GM12801 (cell line): Measurements from ENCODE around the gene KIRREL3.

Source experiments
- TF ChIP-seq, protein P1 (sequence below): IDR thresholded peaks from one replicate; pipeline ENCODE4 v1.5.1; 2011; ENCODE audit warnings: control low read depth; ENCODE audit not compliant: insufficient read length; ENCODE audit errors: extremely low read depth

The KIRREL3 gene

DNA sequence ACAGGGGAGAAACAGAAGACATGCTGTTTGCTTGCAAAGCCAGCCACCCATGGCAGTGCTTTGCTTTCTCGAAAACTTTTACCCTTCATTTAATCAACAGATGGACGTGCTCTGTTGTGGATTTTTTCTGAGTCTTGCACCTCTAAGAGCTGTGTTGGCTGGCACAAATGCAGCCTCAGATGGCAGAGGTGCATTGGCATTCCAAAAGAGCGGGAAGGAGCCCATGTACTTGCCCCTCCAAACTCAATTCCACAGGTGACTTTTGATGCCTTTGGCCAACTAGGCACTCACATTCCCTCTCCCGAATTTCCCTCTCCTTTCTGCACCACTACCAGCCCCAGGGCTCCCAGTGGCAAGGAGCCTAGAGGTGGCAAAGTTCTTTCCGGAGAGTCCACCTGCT is 1.2 kb downstream of the KIRREL3 start:
- TF ChIP-seq, protein P1, sequence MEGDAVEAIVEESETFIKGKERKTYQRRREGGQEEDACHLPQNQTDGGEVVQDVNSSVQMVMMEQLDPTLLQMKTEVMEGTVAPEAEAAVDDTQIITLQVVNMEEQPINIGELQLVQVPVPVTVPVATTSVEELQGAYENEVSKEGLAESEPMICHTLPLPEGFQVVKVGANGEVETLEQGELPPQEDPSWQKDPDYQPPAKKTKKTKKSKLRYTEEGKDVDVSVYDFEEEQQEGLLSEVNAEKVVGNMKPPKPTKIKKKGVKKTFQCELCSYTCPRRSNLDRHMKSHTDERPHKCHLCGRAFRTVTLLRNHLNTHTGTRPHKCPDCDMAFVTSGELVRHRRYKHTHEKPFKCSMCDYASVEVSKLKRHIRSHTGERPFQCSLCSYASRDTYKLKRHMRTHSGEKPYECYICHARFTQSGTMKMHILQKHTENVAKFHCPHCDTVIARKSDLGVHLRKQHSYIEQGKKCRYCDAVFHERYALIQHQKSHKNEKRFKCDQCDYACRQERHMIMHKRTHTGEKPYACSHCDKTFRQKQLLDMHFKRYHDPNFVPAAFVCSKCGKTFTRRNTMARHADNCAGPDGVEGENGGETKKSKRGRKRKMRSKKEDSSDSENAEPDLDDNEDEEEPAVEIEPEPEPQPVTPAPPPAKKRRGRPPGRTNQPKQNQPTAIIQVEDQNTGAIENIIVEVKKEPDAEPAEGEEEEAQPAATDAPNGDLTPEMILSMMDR: no peak

DNA sequence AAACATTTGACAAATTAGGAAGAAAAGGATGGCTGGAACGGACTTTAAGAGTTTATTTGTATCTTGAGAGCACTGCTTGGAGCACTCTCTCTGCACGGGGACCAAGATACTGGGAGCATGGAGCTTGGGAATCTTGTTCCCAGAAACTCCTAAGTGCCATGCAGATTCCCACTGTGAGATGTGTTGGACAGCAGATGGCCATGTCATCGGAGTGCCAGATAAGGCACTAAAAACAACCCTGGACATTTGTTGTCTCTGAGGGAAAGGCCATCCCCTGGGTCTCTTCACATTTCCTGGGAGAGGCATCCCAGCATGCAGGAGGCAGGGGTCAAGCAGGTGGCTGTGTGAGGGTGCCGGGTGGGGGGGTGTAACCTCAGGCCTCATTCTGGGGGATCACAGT is 2.9 kb downstream of the KIRREL3 start:
- TF ChIP-seq, protein P1: no peak

DNA sequence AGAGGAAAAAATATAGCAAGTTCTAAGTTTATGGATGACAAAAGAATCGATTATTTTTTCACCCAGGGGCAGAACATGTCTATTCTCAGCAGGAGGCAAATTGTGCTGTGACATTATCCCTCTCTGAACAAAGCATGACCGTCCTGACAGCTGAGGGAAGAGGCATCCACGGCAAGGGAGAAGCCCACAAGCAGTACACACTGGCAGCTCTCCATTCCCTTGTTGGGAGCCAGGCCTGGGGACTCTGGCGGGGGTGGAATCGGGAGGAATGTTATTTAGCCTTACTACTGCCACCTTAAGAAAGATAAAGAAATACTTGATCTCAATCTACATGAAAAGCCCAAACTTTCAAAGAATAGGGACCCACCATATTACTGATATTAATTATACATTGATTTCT is 3.4 kb downstream of the KIRREL3 start:
- TF ChIP-seq, protein P1: no peak

DNA sequence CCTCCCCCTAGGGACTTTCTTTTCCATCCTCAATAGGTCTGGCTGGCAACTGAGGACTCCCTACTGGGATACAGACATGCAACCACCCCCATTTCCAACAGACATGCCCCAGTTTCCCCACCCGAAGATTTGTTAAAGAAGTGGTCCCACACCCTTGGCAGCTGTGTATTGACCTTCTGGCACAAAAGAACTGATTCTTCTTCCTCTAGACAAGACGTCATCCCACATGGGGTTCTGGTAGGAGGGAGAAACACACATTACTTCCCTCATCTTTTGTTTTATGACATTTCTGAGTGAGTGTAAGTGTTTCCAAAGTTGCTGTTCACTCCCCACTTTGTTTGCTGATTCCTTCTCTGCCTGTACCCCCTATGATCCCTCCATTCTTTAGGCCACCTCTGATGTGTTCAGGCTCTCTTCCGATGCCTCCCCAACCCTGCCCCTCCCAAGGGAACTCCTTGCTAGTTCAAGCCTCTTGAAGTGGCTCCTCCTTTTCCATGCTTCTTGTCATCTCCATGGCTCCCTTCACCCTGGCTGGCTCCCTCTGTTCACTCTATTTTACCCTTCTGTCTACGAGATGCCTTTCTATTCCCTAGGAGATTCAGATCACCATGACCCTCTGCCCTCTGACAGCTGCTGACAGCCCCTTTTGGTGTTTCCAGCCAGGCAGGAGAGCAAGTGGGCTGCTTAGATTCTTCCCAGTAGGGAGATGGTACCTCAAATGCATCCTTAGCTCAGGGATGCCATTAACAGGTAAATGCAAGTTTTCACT is 4.3 kb downstream of the KIRREL3 start:
- TF ChIP-seq, protein P1: no peak

- TF ChIP-seq, protein P1: no peak
Measured at GRCh38 chr11:126993599-126993998, 7.0 kb downstream of the KIRREL3 start.

- TF ChIP-seq, protein P1: no peak
Measured at GRCh38 chr11:126992804-126993111, 7.8 kb downstream of the KIRREL3 start.

GRCh38 chr11:126992065-126992803 is 8.3 kb downstream of the KIRREL3 start:
- TF ChIP-seq, protein P1: no peak
